Measurements from ENCODE around the gene ALG12. TPM values are rescaled to one million over a fixed set of nuclear protein-coding genes. Genes with fewer than 3 reads are reported as not detected.

Gene ALG12
- total and polyA plus RNA-seq, 2 of the 8 experiments (the other 6 are each of a cell fraction or from before 2014, with no cell fraction given): 13.4 to 22.5 TPM

DNA sequence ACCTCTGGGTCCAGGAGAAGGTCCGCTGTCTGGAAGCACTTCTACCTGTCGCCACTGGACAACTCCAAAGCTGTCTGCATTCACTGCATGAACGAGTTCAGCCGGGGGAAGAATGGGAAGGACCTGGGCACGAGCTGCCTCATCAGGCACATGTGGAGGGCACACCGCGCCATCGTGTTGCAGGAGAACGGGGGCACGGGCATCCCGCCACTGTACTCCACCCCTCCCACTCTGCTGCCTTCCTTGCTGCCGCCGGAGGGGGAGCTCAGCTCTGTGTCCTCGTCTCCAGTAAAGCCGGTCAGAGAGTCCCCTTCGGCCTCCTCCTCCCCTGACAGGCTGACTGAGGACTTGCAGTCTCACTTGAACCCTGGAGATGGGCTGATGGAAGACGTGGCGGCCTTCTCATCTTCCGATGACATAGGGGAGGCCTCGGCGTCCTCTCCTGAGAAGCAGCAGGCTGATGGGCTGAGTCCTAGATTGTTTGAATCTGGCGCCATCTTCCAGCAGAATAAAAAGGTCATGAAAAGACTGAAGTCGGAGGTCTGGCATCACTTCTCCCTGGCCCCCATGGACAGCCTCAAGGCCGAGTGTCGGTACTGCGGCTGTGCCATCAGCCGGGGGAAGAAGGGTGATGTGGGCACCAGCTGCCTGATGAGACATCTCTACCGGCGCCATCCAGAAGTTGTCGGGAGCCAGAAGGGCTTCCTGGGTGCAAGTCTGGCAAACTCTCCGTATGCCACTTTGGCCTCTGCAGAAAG lies 33.6 kb downstream of the ALG12 start:
- H3K23me2 ChIP-seq (ENCODE audit: low read depth, low read length): no peaks in the 10 kb centered on the region
- H2BK20ac ChIP-seq (ENCODE audit: low read length): no peak overlapping the region
- DNase-seq (ENCODE audit: low read depth in 1 of 2, low spot score in 2 of 2) (no peak), FAIRE-seq (no peak)
- H3K4ac ChIP-seq (replicated peaks; ENCODE audit: insufficient read length, low read depth, low read length): no peak overlapping the region
- no peak overlapping the region for H2BK15ac ChIP-seq (ENCODE audit: low read length)
- peaks cover 14% of the 10 kb centered on the region for H3K79me1 ChIP-seq (ENCODE audit: low read depth, low read length)
- peaks cover 0 to 37% of the 10 kb centered on the region in 2 experiments; a peak in 3 of 4 replicates for H3K79me2 ChIP-seq (ENCODE audit: control insufficient read depth in 1 of 2, insufficient read depth in 2 of 2, low read length in 2 of 2)
- 92% methylated on average over 24 of the region's 31 CpGs; no CpG with 5 or more reads in 1 of the 2 experiments for WGBS, 2 experiments (ENCODE audit: extremely low coverage in 1 of 2, insufficient coverage in 1 of 2, insufficient read length in 1 of 2, insufficient replicate concordance in 2 of 2, low coverage in 1 of 2, low lambda C conversion rate in 2 of 2, missing lambda C conversion rate in 1 of 2)
- ChIA-PET CTCF (ENCODE audit: partially characterized antibody) (interaction anchor here (2.0 kb wide), 1 partner anchor 10 kb away, joined by 6 read pairs; no protein-coding TSS in a partner anchor), POLR2A (ENCODE audit: partially characterized antibody) (interaction anchor here (1.3 to 1.4 kb wide), 2 partner anchors 20 to 30 kb away, joined by 3 to 4 read pairs; no protein-coding TSS in a partner anchor)
- H3K4me1 ChIP-seq (replicated peaks in 1 of 4; ENCODE audit: control insufficient read depth in 3 of 4, insufficient read depth in 4 of 4, low read length in 3 of 4): no peaks in the 10 kb centered on the region
- H2AFZ ChIP-seq (ENCODE audit: low read length): no peak overlapping the region
- peaks cover 3 to 31% (median 18%) of the 10 kb centered on the region in 4 experiments; a peak in 7 of 8 replicates for H3K36me3 ChIP-seq (ENCODE audit: control insufficient read depth in 2 of 4, insufficient read depth in 4 of 4, low read length in 3 of 4)
- H4K8ac ChIP-seq (ENCODE audit: extremely low read depth, insufficient read depth, low read length): no peak overlapping the region; the same call in 1 of the 2 replicates
- no peak overlapping the region for H3K23ac ChIP-seq (ENCODE audit: insufficient read length)
- no peak overlapping the region for H2BK12ac ChIP-seq (ENCODE audit: low read depth, low read length)
- peaks cover 0 to 3% of the 10 kb centered on the region in 2 experiments; a peak in 2 of 4 replicates for H3K9me3 ChIP-seq (ENCODE audit: insufficient read depth in 2 of 2, low read depth in 1 of 2, low read length in 1 of 2)
- H4K20me1 ChIP-seq (replicated peaks in 1 of 2; ENCODE audit: control insufficient read depth in 1 of 2, insufficient read depth in 2 of 2, low read length in 2 of 2): peaks cover 0 to 12% of the 10 kb centered on the region in 2 experiments
- H3K4me2 ChIP-seq (ENCODE audit: insufficient read depth in 1 of 2, low read depth in 2 of 2, low read length in 2 of 2): no peak overlapping the region
- H3K27ac ChIP-seq (ENCODE audit: low read depth, low read length): no peak overlapping the region
- H2AK5ac ChIP-seq (ENCODE audit: low read depth, low read length): no peak overlapping the region
- TF ChIP-seq RFX5 (IDR thresholded peaks at IDR 0.05; ENCODE audit: borderline replicate concordance, low read depth, low read length) (no peak), CREB1 (IDR thresholded peaks at IDR 0.05) (no peak), GTF2F1 (IDR thresholded peaks at IDR 0.05; ENCODE audit: borderline replicate concordance, low read depth, low read length) (no peak), EP300 (IDR thresholded peaks at IDR 0.05; ENCODE audit: borderline replicate concordance in 1 of 2, low read depth in 2 of 2, low read length in 2 of 2) (no peak), SIX5 (IDR thresholded peaks at IDR 0.05; ENCODE audit: low read depth, low read length) (no peak), HDAC6 (IDR thresholded peaks at IDR 0.05; ENCODE audit: low read depth, low read length) (no peak), CEBPB (IDR thresholded peaks at IDR 0.05; ENCODE audit: low read depth, low read length) (no peak), RBBP5 (IDR thresholded peaks at IDR 0.05; ENCODE audit: borderline replicate concordance, low read depth, low read length) (no peak), CBX5 (IDR thresholded peaks at IDR 0.05; ENCODE audit: low read depth, low read length) (no peak)
- TF ChIP-seq, protein P1, sequence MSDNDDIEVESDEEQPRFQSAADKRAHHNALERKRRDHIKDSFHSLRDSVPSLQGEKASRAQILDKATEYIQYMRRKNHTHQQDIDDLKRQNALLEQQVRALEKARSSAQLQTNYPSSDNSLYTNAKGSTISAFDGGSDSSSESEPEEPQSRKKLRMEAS (IDR thresholded peaks at IDR 0.05): no peak
- H2BK5ac ChIP-seq (ENCODE audit: low read depth, low read length): no peak overlapping the region
- H3K18ac ChIP-seq (ENCODE audit: extremely low read depth, low read length): no peak overlapping the region
- no peak overlapping the region for H4K5ac ChIP-seq (ENCODE audit: insufficient read length, low read depth, low read length)
- no peak overlapping the region for H3K9ac ChIP-seq (replicated peaks in 1 of 4; ENCODE audit: extremely low read depth in 1 of 4, low read depth in 3 of 4, low read length in 3 of 4)
- no peaks in the 10 kb centered on the region for H3K27me3 ChIP-seq (replicated peaks in 1 of 4; ENCODE audit: control insufficient read depth in 3 of 4, extremely low read depth in 1 of 4, insufficient read depth in 3 of 4, low read length in 3 of 4)
- no peak overlapping the region for H3K56ac ChIP-seq (replicated peaks; ENCODE audit: insufficient read length, low read depth, low read length)
- H3K14ac ChIP-seq (ENCODE audit: insufficient read length): no peak overlapping the region
- no peak overlapping the region for H3K4me3 ChIP-seq (ENCODE audit: extremely low read depth in 1 of 4, insufficient read depth in 2 of 4, low read depth in 3 of 4, low read length in 4 of 4)
- H2BK120ac ChIP-seq (replicated peaks; ENCODE audit: low read depth, low read length): no peak overlapping the region
- no peak overlapping the region for H4K91ac ChIP-seq (replicated peaks; ENCODE audit: insufficient read length, low read length)

Data from H1 (cell line).